HG02798 (cell line): ENCODE results near the gene MSANTD2.

Experiments
- ATAC-seq: cut with Tn5 transposase; IDR thresholded peaks from one replicate; pipeline ENCODE4 v1.9.1; 2021; ENCODE audit warnings: mild to moderate bottlenecking; ENCODE audit not compliant: unreplicated experiment, poor library complexity

Gene MSANTD2

GRCh38 chr11:124739479-124740276 lies 60.5 kb downstream of the MSANTD2 start, which contains the start of gene NRGN:
NRGN (plus strand) TSS chr11:124739942; CDS start chr11:124740085, 143 bp downstream.
- peak; percentile 99 for ATAC-seq

- ATAC-seq = no peak
These were observed 61.3 kb downstream of the MSANTD2 start for GRCh38 chr11:124738713-124739478.

GRCh38 chr11:124737638-124738305 lies 62.4 kb downstream of the MSANTD2 start:
- no peak for ATAC-seq

GRCh38 chr11:124736736-124737135 lies 63.5 kb downstream of the MSANTD2 start:
- ATAC-seq = no peak

GRCh38 chr11:124732230-124732629 lies 68.0 kb downstream of the MSANTD2 start:
- no peak for ATAC-seq

- ATAC-seq = no peak
These were observed 70.6 kb downstream of the MSANTD2 start for GRCh38 chr11:124729571-124729970.

- no peak for ATAC-seq
These were observed 72.1 kb downstream of the MSANTD2 start for GRCh38 chr11:124728134-124728533.

GRCh38 chr11:124727474-124727873 lies 72.7 kb downstream of the MSANTD2 start:
- ATAC-seq = no peak

- ATAC-seq = peak; percentile 5
These were observed 74.5 kb downstream of the MSANTD2 start for GRCh38 chr11:124725719-124726105.

GRCh38 chr11:124724979-124725718 lies 75.1 kb downstream of the MSANTD2 start:
- peak; percentile 97 for ATAC-seq

GRCh38 chr11:124722176-124722575 lies 78.0 kb downstream of the MSANTD2 start:
- ATAC-seq = no peak

GRCh38 chr11:124719534-124719933 lies 80.7 kb downstream of the MSANTD2 start:
- no peak for ATAC-seq

GRCh38 chr11:124718801-124719200 lies 81.4 kb downstream of the MSANTD2 start:
- no peak for ATAC-seq

GRCh38 chr11:124717786-124718651 lies 82.2 kb downstream of the MSANTD2 start:
- ATAC-seq = peak; percentile 39

GRCh38 chr11:124717421-124717785 lies 82.8 kb downstream of the MSANTD2 start:
- no peak for ATAC-seq

GRCh38 chr11:124716591-124716990 lies 83.6 kb downstream of the MSANTD2 start:
- ATAC-seq = no peak
